ENCODE data around the gene TCEA2. TPM values are rescaled to one million over a fixed set of nuclear protein-coding genes. Genes with fewer than 3 reads are reported as not detected.
A peak's percentile ranks its signal among the peaks of the same experiment; 100 is the strongest.

TCEA2 gene
- total RNA-seq, 3 donors from 2014 or later: 10.5 to 17.3 (median 11.5) TPM

DNA sequence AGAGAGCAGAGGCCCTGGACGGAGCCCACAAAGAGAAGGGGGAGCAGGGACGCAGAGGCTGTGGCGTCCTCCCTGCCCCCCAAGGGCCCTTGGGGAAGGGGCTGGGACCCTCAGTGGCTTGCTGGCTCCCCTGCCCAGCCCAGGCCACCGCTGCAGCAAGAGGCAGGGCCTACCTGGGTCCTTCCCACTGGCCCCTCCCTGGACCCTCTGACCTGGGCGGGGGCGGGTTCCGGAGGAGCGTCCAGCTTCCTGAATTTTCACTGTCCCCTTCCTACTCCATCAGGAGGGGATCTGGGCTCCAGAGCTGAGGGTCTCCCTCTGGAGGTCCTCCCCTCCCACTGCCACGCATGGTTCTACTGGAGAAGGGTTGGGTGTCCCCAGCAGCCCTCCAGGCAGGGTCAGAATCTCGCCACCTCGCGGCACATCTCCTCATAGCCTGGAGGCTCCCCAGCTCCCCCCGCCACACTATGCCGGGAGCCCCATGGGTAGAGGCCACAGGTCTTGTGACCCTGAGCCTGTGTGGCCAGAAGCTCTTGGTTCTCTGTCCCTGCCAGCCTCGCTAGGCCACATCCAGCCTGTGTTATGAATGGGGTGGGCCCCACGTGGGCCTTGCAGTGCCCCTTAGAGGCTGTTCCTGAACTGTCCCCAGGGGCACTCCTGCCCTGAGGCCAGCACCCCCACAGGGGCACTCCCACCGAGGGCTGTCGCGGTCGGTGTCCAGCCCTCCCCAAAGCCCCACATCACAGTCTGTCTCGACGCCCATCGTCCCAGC, 12.6 kb upstream of the TCEA2 start:
- H3K4me1 Mint-ChIP-seq (ENCODE audit: low read depth): peaks cover 10% of the 10 kb centered on the region
- no peak overlapping the region for H3K4me3 Mint-ChIP-seq
- H3K27me3 Mint-ChIP-seq (ENCODE audit: low read depth): peaks cover 57% of the 10 kb centered on the region
- ATAC-seq: no peak
- DNase-seq: no peak
- H3K9me3 Mint-ChIP-seq: no peaks in the 10 kb centered on the region
- H3K36me3 Mint-ChIP-seq (ENCODE audit: insufficient read depth): no peaks in the 10 kb centered on the region

DNA sequence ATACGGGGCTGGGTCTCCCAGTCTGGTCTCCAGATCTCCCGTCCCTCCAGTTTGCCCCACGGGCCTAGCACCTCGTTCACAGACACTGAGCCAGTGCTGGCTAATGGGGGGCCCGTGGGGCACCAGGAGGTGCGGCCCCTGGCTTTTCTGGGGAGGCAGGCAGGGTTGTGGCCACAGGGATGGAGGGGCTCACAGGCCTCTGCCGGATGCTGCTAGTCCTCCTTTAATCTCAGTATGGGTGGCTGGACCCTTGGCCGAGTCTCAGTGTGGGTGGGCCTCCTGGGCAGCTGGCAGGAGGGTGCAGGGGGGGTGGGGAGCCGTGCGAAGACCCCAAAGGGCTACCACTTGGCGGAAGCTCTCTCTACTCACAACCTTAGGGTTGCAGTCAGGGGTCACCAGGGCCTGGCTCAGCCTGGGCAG, 12.0 kb upstream of the TCEA2 start:
- Mint-ChIP-seq H3K36me3 (ENCODE audit: insufficient read depth) (no peaks in the 10 kb centered on the region), H3K4me1 (ENCODE audit: low read depth) (peaks cover 7% of the 10 kb centered on the region), H3K9me3 (no peaks in the 10 kb centered on the region), H3K27me3 (ENCODE audit: low read depth) (peaks cover 55% of the 10 kb centered on the region), H3K4me3 (no peak overlapping the region)
- no peak for ATAC-seq
- DNase-seq: no peak

DNA sequence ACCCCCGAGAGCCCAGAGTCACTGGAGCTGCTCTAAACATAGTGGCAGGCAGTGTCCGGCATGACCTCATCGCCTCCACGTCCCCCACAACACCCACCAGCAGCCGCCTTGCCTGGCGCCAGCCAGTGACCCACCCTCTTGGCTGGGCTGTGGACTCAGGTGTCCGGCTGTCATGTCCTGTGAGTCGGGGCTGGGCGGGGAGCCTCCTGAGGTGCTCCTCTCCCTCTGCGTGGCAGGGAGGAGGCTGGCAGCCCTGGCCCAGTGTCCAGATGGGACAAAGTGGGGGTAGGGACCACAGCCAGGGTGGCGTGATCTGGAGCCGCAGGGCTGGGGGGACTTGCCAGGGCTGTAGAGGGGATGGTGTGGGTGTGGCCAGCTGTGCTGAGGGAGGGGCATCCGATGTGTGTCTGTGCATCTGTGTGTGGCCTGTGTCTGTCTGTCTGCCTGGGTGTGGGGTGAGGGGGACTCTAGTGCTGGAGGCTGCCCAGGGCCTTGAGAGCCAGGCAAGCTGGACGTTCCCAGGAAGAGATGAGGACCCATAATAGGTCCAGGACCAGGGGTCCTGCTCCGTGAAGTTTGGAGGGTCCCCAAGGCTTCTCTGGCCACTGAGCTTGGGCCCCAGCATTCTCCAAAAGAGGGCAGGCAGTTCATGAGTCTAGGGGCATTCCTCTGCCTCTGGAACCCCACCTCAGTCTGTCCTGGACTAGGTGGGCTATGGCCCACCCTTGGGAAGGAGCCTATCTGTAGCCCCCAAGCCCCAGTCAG, 11.3 kb upstream of the TCEA2 start:
- Mint-ChIP-seq H3K9me3 (no peaks in the 10 kb centered on the region), H3K27me3 (ENCODE audit: low read depth) (peaks cover 48% of the 10 kb centered on the region), H3K4me1 (ENCODE audit: low read depth) (peaks cover 3% of the 10 kb centered on the region), H3K4me3 (no peak overlapping the region), H3K36me3 (ENCODE audit: insufficient read depth) (no peaks in the 10 kb centered on the region)
- ATAC-seq (no peak), DNase-seq (no peak)

DNA sequence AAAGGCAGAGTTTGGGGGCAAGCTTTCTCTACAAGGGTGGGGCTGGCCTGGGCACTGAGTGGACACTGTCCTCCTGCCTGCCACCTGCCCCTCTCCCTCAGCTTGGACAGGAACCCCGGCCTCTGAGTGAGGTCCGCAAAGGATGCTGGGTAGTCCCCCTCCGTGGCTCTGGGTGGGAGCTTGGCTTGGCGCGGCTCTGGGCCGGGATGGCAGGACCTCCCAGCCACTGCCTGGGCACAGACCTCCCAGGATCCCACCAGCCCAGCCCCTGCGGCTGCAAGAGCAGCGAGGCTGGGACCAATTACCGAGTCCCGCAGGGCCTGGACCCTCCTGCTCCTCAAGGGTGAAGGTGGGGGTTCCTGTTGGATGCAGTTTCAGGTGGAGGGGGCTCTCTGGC, 10.7 kb upstream of the TCEA2 start:
- no peaks in the 10 kb centered on the region for H3K36me3 Mint-ChIP-seq (ENCODE audit: insufficient read depth)
- H3K27me3 Mint-ChIP-seq (ENCODE audit: low read depth): peaks cover 42% of the 10 kb centered on the region
- peaks cover 5% of the 10 kb centered on the region for H3K4me1 Mint-ChIP-seq (ENCODE audit: low read depth)
- ATAC-seq (no peak), DNase-seq (no peak)
- no peaks in the 10 kb centered on the region for H3K9me3 Mint-ChIP-seq
- no peak overlapping the region for H3K4me3 Mint-ChIP-seq

DNA sequence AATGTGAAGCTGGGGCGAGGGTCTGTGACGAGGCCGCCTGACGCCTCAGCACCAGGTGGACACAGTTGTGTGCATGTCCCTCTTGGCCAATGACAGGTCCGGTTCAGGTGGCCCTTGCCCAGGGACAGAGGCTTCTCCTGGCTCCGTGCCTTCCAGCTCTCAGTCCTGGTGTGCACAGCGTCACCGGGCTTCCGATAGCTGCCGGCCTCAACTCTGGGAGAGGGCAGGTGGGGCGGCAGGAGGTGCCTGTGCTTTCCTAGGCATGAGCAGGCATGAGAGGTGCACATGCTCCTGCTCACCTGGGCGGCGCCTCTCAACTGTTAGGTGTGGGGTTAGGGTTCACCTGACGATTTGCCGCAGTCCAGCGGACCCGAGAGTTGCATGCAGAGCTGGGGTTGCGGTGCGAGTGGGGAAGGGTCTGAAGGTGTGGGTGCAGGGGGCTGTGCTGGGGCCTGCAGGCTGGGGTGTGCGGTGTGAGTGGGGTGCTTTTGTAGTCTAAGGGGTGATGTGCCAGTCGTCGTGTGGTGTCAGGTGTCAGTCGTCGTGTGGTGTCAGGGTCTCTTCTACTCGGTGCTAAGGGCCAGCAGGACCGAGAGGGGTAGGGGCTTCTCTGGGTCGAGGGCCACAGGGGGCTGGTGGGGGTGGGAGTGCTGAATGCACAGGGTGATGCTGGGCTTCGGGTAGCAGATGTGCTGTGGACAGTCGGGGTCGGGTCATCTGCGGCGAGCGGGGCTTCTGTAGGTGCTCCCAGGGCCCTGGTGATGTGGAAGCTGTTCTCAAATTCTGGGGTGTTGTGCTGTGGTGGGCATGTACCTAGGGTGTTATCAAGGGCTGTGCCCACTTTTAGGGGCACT, 9.8 kb upstream of the TCEA2 start:
- Mint-ChIP-seq H3K9me3 (no peaks in the 10 kb centered on the region), H3K4me1 (ENCODE audit: low read depth) (peaks cover 13% of the 10 kb centered on the region), H3K36me3 (ENCODE audit: insufficient read depth) (no peaks in the 10 kb centered on the region), H3K27me3 (ENCODE audit: low read depth) (peaks cover 39% of the 10 kb centered on the region), H3K4me3 (no peak overlapping the region)
- DNase-seq: no peak
- ATAC-seq: no peak

DNA sequence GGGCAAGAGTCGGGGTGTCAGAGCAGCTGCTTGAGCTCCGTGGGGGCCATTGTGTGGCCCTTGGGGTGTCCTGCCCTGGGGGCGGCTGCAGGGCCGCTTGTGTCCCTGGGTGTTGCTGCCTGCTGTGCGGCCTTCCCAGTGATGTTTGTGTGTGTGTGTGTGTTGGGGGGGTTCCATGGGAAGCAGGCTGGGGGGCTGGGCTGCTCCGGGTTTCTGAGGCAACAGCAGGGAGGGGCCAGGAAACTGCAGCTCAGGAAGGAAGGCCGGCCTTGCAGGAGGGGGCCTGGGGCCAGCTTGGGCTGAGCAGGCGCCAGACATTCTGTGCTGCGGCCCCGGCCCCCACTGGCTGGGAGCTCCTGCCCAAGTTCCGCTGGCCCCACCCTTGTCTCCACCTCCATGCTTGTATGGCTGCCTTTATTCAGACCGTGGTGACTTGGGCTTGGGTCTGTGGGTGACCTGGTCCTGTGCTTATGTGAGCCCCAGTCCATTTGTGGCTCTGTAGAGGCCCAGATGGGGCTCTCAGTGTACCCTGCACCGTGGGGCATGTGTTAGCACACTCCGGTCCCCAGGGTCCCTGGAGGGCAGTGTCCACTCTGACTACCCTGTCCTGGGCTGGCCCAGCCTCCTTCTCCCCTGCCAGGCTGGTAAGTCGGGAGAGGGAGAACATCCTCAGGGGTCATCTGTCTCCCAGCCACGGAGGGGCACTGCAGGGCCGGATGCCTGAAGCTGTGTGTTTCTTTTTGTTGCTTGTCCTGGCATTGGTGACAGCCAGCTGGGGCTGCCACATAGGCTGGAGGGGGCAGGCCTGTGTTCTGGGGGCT, 8.9 kb upstream of the TCEA2 start:
- no peak for ATAC-seq
- Mint-ChIP-seq H3K9me3 (no peaks in the 10 kb centered on the region), H3K4me1 (ENCODE audit: low read depth) (peaks cover 15% of the 10 kb centered on the region), H3K27me3 (ENCODE audit: low read depth) (peaks cover 37% of the 10 kb centered on the region), H3K36me3 (ENCODE audit: insufficient read depth) (no peaks in the 10 kb centered on the region), H3K4me3 (no peak overlapping the region)
- DNase-seq: no peak

DNA sequence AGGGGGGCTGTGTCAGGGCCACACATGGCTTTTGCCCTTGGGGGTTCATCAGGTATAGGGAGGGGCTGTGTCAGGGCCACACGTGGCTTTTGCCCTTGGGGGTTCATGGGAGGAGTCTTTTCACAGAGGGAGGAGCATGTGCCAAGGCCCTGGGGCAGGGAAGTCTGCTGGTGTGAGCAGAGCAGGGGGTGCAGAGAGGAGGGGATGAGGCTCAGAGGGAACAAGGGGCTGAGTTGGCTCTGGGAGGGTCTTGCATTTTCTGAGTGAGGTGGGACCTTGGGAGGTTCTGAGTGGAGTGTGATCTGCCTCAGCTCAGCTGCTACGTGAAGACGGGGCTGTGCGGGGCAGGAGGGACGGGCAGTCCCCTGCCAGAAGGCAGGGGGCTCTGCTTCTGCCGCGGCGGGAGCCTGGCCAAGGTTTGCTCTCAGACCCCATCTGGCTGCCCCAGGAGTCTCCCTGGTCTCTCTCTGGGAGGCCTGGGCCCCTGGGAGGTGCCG, 7.6 kb upstream of the TCEA2 start:
- Mint-ChIP-seq H3K4me3 (no peak overlapping the region), H3K4me1 (ENCODE audit: low read depth) (peaks cover 12% of the 10 kb centered on the region), H3K27me3 (ENCODE audit: low read depth) (peaks cover 32% of the 10 kb centered on the region), H3K9me3 (no peaks in the 10 kb centered on the region), H3K36me3 (ENCODE audit: insufficient read depth) (no peaks in the 10 kb centered on the region)
- DNase-seq (no peak), ATAC-seq (no peak)

DNA sequence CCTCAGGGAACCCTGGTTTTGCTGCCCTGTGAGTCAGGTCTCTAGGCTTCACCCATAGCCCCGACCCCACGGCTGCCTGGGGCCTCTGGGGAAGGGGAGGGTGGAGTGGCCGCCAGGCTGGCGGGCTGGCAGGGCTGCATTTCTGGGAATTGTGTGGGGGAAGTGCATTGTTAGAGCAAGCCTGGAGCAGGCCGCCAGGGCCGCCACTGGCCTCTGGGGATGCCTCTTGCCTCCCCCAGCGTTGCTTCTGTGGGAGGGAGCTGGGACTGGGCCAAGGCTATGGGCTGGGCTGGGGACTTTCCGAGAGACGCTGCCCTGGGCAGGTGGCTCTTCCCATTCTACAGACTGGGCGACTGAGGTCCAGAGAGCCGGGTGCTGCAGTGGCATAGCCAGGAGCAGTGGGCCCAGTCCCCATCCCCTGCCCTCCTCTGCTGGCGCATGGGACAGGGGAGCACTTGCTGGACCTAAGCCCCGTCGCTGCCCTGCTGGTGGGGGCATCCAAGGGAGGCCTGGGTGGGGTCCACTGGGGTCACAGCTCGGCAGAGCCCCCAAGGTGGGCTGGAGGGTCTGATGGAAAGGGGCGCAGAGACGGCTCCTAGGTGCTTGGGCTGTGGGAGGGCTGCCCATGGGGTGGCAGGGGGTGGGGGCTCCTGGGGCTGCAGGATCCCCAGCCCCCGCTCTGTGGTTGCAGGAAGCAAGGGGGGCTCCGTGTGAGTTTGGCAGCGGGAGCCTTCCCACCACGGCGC, 6.9 kb upstream of the TCEA2 start:
- H3K9me3 Mint-ChIP-seq: no peaks in the 10 kb centered on the region
- peaks cover 26% of the 10 kb centered on the region for H3K27me3 Mint-ChIP-seq (ENCODE audit: low read depth)
- H3K4me1 Mint-ChIP-seq (ENCODE audit: low read depth): peaks cover 12% of the 10 kb centered on the region
- H3K36me3 Mint-ChIP-seq (ENCODE audit: insufficient read depth): no peaks in the 10 kb centered on the region
- no peak for DNase-seq
- H3K4me3 Mint-ChIP-seq: no peak overlapping the region
- no peak for ATAC-seq

DNA sequence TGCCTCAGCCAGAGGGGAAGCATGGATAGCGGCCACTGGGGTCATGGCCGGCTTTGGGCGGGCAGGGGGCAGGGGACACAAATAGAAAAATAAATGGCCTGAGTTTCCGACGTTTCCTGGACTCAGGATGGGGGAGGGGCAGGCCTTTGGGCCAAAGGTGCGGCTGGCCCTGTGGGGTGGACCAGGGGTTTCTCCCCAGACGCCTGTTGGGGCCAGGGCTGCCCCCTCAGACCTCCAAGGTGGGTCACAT, 6.4 kb upstream of the TCEA2 start:
- Mint-ChIP-seq H3K4me1 (ENCODE audit: low read depth) (peaks cover 12% of the 10 kb centered on the region), H3K4me3 (no peak overlapping the region), H3K36me3 (ENCODE audit: insufficient read depth) (no peaks in the 10 kb centered on the region), H3K27me3 (ENCODE audit: low read depth) (peaks cover 22% of the 10 kb centered on the region), H3K9me3 (no peaks in the 10 kb centered on the region)
- ATAC-seq (no peak), DNase-seq (no peak)

DNA sequence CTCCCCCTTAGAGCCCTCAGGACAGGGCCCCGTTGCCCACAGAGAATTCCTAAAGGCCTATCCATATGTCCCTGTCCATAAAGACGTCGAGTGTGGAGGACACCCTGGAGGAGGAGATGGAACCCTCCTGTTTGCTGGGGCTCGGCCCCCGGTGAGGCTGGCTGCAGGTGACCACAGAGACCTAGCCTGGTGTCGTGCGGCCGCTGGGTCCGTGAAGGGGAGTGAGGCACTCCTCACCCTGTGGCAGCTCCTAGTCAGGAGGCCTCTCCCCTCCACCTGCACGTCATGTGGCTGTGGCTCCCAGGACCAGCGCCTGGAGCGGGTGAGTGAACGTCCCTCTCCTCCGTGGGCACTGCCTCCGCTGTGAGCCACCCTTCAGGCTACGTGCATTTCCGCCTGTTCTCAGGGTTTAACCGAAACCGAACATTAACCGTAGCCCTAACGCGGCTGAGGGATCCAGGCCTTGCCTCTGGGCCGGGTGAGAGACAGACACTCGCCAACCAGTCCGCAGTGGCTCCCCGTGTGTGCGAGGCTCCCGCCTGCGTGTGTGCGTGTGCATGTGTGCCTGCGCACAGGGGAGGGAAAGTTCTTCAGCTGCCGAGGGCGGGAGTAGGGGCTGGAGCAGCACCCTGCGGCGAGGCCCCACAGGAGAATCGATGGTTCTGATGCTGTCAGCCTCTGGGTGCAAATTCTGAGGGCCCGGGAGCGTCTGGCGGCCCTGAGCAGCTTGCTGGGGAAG, 5.9 kb upstream of the TCEA2 start:
- H3K36me3 Mint-ChIP-seq (ENCODE audit: insufficient read depth): no peaks in the 10 kb centered on the region
- peaks cover 12% of the 10 kb centered on the region for H3K4me1 Mint-ChIP-seq (ENCODE audit: low read depth)
- ATAC-seq (peak; percentile 44 to 49), DNase-seq (no peak)
- H3K4me3 Mint-ChIP-seq: peak overlapping the region; percentile 60
- H3K9me3 Mint-ChIP-seq: no peaks in the 10 kb centered on the region
- H3K27me3 Mint-ChIP-seq (ENCODE audit: low read depth): peaks cover 18% of the 10 kb centered on the region

DNA sequence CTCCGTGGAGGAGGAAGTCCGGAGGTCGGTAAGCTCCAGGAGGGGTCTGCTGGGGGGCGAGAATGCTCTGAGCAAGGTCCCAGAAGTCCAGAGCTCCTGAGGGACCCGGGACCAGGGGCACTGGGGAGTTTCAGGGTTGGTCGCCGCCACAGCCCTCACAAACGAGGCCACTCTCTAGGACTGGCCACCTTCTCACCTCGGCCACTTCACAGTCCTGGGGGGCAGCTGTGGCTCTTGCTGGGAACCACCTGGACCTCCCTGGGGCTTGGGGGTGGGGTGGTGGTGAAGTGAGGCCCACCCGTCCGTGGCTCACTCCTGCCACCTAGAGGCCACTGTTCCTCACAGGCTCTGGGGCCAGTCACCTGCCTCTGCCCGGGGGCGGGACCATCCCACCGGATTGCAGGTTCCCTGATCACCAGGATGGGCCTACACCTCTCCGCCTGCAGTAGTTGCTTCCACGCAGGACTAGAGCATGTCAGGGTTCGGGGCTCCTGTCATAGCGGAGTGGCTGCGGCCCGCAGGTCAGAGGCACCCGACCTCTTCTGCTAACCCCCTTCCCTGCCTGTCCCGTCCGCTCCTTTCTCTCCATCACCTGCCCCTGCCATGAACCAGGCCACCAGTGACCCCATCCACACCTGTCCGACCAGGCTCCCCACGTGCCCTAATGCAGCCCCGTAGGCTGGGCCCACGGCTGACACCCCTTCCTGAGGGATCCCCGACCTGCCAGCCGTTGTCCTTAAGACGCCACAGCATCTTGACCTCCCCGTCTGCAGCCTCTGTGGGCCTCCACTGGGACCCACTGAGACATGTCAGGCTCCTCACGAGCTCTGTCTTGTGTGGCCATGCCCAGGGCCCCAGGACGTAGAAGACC, 5.1 kb upstream of the TCEA2 start:
- Mint-ChIP-seq H3K36me3 (ENCODE audit: insufficient read depth) (no peaks in the 10 kb centered on the region), H3K4me1 (ENCODE audit: low read depth) (peaks cover 12% of the 10 kb centered on the region), H3K9me3 (no peaks in the 10 kb centered on the region), H3K27me3 (ENCODE audit: low read depth) (peaks cover 16% of the 10 kb centered on the region), H3K4me3 (peak overlapping the region; percentile 60)
- ATAC-seq (peak; percentile 76 to 81), DNase-seq (peak; percentile 80)

DNA sequence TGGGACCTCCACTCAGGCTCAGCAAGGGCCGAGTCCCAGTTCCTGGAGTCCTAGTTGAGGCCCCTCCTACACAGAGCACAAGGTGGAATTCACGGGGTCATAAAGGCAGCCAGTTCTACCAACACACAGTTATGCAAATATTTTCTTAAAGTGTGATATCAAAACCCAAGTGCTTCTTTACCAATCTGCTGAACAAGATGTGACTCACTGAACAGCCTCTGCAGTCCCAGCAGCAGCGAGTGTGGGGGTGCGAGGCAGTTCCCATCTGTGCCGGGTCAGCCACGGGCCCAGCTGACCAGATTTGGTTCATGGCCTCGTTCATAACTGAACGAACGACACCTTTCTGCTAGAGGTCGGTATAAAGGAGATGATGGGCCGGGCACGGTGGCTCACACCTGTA, 4.5 kb upstream of the TCEA2 start:
- no peaks in the 10 kb centered on the region for H3K36me3 Mint-ChIP-seq (ENCODE audit: insufficient read depth)
- ATAC-seq: no peak
- peaks cover 12% of the 10 kb centered on the region for H3K4me1 Mint-ChIP-seq (ENCODE audit: low read depth)
- no peaks in the 10 kb centered on the region for H3K9me3 Mint-ChIP-seq
- DNase-seq: no peak
- no peak overlapping the region for H3K4me3 Mint-ChIP-seq
- peaks cover 10% of the 10 kb centered on the region for H3K27me3 Mint-ChIP-seq (ENCODE audit: low read depth)

All from activated T-cell treated with anti-CD3 and anti-CD28 coated beads, Interleukin-2, amount 50 U/mL, for 4 hours (primary cell).